Gastroesophageal sphincter (tissue), 3 donors: Measurements from ENCODE around the gene TBX20.
"Not testable (repeated sequence)": the region's sequence is repeated elsewhere in the genome, so short reads cannot be mapped to it uniquely, and the experiment has no call there.

ENCODE experiments used
- CTCF ChIP-seq, 4 experiments: fragments of 200-600 bp in 2 of 4; fragments of 450-650 bp in 2 of 4; sonication (generic) in 1 of 4; IDR thresholded peaks; one replicate each; pipeline ENCODE4 v1.5.1; 2017 to 2019; ENCODE audit warnings: antibody characterized with exemption in 4 of 4, mild to moderate bottlenecking in 2 of 4, moderate library complexity in 2 of 4
- POLR2AphosphoS5 ChIP-seq: sonication (generic); formaldehyde crosslinking; IDR thresholded peaks from one replicate; pipeline ENCODE4 v1.6.1; 2017; ENCODE audit warnings: antibody characterized with exemption

GRCh38 chr7:35183873-35184503 is 69.9 kb downstream of the TBX20 start:
- TF ChIP-seq CTCF (IDR thresholded peaks at IDR 0.05); POLR2AphosphoS5: not testable (repeated sequence)
